GM19438 (cell line): ENCODE data around the gene RRBP1.

Source experiments
- ATAC-seq: cut with Tn5 transposase; IDR thresholded peaks from one replicate; pipeline ENCODE4 v1.9.1; 2021; ENCODE audit warnings: low read depth; ENCODE audit not compliant: unreplicated experiment

The RRBP1 gene

DNA sequence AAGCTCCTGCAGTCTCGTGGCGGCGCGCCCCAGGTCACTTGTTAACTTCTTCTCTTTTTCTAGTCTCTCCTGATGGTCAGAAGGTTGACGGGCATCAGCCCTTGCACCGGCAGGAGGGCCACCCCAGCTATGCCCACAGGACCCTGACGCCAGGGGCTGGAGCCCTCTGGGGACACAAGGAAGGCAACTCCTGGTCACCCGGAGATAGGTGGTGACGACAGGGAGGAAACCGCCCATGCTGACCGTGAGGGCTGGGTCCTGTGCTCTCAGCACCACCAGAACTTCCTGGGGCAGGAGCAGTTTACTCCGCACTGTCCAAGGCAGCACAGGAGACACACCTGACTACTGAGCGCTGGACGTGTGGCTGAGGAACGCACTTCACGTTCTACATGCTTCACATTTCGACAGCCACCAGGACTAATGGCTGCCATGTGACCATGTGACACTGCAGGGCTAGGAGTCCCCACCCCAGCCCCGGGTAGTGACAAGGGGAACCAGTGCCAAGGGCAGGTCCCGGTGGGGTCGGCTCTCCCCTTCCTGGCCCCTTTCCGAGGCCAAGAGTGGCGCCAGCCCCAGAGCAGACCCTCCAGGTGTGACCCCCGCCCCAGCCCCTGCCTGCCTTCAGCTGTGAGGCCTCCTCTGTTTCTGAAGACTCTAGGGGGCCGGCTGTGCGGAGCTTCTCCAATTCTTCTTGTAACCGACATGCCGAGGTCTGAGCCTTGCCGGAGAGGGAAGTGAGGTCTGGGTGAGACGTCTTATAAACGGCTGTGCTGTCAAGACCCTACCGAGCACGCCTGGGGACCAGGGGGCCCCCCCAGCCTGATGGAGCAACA lies 67.0 kb downstream of the RRBP1 start:
- no peak for ATAC-seq

DNA sequence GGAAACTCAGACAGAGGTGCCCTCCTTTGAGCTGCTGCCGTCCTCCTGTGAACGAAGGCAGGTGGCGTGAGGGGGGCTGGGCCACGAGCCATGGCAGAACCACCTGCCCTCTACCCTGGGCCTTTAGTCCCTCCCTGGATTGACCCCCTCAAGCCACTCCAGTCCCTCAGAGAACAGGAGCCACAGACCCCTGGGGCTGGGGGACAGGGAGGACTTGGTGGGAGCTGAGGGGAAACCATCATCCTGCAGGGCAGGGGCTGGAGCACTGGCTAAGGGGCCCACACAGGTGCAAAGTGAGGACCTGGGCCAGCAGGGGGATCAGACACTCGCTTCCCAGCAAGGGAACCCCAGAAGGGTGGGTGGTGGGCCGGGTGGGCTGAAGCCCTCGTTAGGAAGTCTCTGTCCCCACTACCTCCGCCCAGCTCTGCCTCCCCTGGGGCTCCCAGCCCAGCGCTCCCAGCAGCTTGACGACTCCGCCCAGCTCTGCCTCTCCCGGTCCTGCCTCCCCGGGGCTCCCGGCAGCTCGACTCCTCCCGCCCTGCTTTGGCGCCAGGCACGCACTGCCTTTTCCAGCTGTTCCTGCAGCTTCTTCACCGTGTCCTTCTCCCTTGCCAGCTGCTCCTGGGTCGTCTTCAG lies 67.7 kb downstream of the RRBP1 start:
- no peak for ATAC-seq

DNA sequence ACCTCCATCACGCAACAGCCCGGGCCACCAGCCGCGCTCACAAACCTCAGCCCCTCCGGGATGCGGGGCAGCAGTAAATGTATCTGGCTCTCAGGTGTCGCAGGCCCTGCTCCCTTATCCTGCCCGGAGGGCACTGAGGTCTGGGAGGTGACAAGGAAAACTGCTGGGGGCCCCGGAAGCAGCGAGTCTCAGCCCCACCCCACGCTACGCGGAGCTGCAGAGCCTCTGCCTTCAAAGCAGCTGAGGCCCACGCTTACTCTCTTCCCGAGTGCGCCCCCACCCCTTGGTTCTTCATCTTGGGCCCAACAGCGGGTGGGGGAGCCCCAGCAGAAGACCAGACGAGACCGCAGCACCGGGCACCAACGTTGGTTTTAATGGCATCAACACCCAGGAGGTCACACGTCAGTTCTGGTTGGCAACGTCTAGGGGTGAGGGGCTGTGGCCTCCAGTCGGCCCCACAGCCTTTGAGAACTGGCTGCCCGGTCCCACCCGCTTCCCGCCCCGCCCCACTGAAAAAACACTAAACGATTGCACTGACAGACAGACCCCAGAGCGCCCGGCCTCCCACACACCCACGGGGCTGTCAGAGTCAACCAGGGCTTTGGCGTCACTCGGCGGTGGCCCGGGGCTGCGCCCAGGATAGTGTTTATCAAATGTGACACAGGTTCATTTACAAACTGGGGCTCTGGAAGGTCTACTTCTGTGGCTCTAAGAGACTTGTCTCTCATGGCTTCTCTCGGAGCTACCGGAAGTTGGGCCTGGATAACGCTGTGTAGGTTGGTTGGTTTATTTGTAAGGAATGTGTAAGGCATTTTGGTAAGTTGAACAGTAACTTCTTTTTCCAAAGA lies 68.5 kb downstream of the RRBP1 start:
- ATAC-seq = no peak

DNA sequence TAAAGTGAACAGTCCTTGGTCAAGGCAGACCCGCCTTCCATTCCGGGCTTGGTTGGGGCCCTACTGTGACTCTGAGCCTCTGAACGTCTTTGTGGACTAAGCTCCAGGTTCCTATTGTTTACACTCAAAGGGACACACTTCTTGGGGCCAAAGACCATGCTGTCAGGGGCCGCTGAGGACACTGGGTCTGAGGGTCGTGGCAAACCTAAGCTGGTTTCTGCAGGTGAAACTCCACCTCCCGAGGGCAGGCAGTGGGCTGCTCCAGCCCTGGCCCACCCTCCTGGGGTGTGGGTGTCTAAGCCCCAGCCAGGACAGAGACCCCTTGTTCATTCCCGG lies 69.1 kb downstream of the RRBP1 start:
- no peak for ATAC-seq

DNA sequence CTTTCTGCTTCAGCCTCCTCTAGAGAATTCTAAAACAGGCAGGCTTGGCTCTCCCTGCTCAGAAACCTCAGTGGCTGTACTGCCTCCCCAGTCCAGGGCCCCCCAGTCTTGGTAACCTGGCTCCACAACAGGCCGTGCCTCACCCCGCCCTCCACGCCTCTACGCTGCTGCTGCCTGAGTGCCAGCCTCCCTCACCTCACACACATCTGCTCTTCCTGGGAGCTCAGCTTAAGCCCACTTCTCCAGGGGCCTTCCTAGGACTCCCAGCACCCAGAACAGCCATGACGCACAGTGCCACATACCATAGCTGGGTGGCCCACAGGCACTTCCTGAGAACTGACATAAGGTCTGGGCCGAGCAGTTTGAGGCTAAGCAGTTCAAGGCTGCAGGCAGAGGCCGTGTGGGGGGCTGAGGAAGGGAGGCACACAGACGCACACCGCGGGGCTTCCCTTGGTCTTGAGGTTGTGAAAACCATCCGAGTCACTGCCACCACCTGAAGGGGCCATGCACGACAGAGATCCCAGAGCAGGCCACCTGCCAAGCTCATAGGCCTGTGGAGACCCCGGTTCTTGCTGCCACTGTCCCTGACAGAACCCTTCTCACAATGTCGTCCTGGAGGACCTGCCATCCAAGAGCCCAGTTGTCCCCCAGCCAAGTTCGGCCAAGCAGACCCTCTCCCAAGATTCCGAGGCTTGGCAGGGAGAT lies 69.6 kb downstream of the RRBP1 start:
- ATAC-seq = no peak

DNA sequence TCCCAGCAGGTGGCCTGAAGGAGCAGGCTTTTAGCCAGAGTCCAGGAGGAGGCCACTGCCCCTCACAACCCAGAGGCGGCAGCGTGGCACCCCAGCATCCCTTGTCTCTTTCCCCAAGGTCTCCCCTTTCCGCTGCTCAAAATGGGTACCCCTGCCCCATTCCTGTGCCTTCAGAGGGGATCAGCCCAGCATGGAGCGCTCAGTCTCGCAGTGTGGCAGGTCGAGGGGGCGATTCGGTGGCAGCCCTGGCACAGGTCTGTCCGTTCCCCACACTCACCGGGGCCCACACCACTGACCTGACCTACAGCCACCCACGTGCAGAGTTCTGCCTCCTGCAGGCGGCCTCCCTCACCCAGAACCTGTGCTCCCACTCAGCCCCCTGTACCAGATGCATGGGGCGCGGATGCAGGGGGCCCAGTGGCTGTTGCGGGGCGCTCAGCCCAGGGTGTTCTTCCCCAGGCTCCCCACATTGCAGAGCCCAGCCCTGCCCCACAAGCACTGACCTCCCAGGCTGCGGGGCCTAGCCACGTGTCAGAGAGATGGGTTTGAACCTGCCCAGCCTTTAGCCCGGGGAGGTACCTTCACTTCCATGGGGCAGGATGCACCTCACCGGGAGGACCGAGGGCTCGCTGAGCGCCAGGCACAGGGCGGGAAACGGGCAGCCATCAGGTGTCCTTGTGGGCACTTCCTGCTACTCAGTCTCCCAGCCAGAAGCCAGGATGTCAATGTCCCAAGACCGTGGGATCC lies 70.3 kb downstream of the RRBP1 start:
- ATAC-seq = no peak

DNA sequence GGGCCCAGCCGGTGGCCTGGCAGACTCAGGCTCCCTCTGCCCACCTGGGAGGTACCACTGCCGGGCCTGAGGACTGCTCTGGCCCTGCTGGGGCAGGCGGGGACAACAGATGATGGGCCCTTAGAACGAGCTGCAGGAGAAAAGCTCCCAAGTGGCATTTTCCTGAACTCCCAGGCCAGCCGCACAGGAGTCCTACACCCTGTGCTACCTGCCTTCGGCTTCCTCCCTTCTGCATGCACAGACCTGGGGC lies 70.8 kb downstream of the RRBP1 start:
- ATAC-seq = no peak

GRCh38 chr20:17610566-17611289 lies 71.3 kb downstream of the RRBP1 start:
- no peak for ATAC-seq

DNA sequence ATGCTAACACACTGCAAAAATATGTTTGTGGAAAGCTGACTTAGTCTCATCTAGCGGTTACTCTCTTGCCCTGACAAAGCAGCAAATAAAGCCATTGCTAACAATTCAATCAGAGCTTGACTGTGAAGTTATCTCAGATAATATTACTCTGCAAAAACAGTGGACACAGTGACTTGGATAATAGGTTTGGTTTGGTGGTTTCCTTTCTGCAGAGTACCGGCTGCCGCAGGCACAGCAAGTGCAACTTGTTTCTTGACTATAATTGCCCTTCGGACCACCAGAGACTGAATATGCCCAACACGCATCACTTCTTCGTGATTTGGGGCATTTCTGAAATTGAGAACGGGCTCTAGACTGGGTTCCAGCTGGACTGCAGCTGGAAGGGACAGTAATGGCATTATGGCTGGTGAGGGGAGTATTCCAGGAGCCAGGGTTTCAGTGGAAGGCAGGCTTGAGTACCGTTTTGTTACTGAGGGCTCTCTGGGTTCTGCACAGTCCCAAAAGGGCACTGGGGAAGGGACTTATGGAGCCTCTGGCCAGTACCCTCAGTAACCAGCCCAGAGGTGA lies 72.1 kb downstream of the RRBP1 start:
- ATAC-seq = no peak

DNA sequence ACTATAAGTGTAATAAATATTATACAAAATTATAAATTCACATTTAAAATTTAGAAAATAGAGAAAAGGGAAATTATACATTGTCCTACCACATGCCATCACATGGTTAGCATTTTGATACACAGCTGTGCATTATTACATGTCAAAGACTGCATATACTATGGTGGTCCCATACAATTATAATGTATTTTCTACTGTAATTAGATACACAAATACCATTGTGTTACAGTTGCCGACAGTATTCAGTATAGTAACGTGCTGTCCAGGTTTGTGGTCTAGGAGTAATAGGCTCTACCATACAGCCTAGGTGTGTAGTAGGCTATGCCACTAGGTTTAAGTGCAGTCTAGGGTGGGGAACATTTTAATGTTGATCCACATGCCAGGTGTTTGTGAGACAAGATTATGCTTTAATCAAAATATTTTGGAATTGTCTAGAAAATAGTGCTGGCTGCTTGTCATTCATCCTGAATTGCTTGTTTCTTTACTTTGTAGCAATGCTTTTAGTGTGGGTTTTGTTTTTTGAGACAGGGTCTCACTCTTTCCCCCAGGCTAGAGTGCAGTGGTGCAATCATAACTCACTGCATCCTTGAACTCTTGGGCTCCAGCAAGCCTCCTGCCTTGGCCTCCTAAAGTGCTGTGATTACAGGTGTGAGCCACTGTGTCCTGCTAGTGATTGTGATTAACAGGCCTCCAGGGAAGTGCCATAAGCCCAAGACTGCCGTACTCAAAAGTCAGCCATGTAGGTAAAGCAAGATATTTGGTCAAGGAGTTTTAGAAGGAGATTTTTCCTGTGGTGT lies 73.1 kb downstream of the RRBP1 start:
- ATAC-seq = no peak

- ATAC-seq = no peak
Measured at GRCh38 chr20:17606001-17606400, 76.0 kb downstream of the RRBP1 start.

GRCh38 chr20:17605131-17605660 lies 76.8 kb downstream of the RRBP1 start:
- ATAC-seq = no peak

- ATAC-seq = no peak
Measured at GRCh38 chr20:17602493-17602892, 79.5 kb downstream of the RRBP1 start.

DNA sequence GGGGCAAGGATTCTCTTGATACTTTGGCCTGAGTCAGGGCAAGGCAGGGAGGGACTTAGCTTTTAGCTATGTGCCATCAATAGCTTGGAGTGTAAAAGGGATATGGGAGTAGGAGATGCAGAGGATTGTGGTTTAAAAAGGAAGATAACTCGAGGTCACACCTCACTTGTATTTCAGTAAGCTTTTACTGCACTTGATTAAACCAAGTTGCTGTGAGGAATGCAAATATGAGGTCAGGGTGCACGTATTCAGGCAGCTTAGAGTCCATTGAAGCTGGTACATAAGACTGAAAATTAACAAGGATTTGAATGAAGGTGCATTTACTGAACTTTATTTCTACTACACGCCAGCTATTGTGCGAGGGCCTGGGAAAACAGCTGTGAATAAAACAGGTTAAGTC lies 80.1 kb downstream of the RRBP1 start:
- ATAC-seq = no peak

DNA sequence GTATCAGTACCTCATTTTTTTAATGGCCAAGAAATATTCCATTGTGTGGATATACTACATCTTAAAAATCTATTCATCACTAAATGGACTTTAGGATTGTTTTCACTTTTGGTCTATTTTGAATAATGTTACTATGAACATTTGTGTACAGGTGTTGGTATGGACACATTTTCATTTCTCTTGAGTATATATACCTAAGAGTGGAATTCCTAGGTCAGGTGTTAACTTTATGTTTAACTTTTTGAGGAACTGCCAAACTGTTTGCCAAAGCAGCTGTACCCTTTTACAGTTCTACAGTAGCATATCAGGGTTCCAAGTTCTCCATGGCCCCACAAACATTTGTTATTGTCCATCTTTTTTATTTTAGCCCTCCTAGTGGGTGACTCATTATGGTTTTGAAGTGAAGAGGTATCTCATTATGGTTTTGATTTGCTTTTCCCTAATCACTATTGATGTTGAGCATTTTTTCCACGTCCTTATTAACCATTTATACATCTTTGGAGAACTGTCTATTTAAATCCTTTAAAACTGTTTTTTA lies 84.0 kb downstream of the RRBP1 start:
- ATAC-seq = no peak

DNA sequence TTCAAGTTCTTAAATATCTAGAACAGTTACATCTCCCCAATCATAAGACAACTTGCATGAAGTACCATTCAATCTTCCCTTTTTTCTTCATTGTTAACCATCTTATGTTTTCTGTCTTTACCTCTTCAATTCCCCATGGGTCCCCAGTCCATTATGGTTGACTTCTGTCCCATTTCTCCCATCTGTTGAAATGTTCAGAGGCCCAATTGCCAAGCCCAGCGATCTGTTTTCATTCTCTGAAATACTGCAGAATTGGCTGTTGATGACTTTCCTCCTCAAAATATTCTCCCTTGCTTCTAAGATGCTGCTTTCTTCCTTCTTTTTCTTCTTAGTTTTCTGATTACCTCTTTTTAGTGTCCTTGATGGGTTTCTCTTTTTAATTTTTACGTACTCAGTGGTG lies 86.2 kb downstream of the RRBP1 start:
- ATAC-seq = no peak

- no peak for ATAC-seq
Measured at GRCh38 chr20:17594443-17594842, 87.6 kb downstream of the RRBP1 start.

GRCh38 chr20:17593902-17594301 lies 88.1 kb downstream of the RRBP1 start:
- no peak for ATAC-seq
